ENCODE data around the gene TESK1. TPM values are rescaled to one million over a fixed set of nuclear protein-coding genes. Genes with fewer than 3 reads are reported as not detected.

The TESK1 gene
- total and polyA plus RNA-seq, 2 of the 8 experiments (the other 6 are each of a cell fraction or from before 2014, with no cell fraction given) = 13.5 to 13.9 TPM

- Histone ChIP-seq H4K8ac (ENCODE audit: extremely low read depth, insufficient read depth, low read length) (no peak overlapping the region), H3K23me2 (ENCODE audit: low read depth, low read length) (no peaks in the 10 kb centered on the region), H3K27me3 (replicated peaks in 1 of 4; ENCODE audit: control insufficient read depth in 3 of 4, extremely low read depth in 1 of 4, insufficient read depth in 3 of 4, low read length in 3 of 4) (no peaks in the 10 kb centered on the region), H3K56ac (replicated peaks; ENCODE audit: insufficient read length, low read depth, low read length) (no peak overlapping the region), H3K23ac (ENCODE audit: insufficient read length) (no peak overlapping the region), H3K79me2 (ENCODE audit: control insufficient read depth in 1 of 2, insufficient read depth in 2 of 2, low read length in 2 of 2) (no peaks in the 10 kb centered on the region), H3K4ac (replicated peaks; ENCODE audit: insufficient read length, low read depth, low read length) (no peak overlapping the region), H3K9ac (replicated peaks in 1 of 4; ENCODE audit: extremely low read depth in 1 of 4, low read depth in 3 of 4, low read length in 3 of 4) (no peak overlapping the region), H2AFZ (ENCODE audit: low read length) (no peak overlapping the region), H3K27ac (ENCODE audit: low read depth, low read length) (no peak overlapping the region), H4K91ac (replicated peaks; ENCODE audit: insufficient read length, low read length) (no peak overlapping the region), H3K79me1 (ENCODE audit: low read depth, low read length) (no peaks in the 10 kb centered on the region), H3K14ac (ENCODE audit: insufficient read length) (no peak overlapping the region), H3K36me3 (ENCODE audit: control insufficient read depth in 2 of 4, insufficient read depth in 4 of 4, low read length in 3 of 4) (no peaks in the 10 kb centered on the region), H2BK12ac (ENCODE audit: low read depth, low read length) (no peak overlapping the region), H2AK5ac (ENCODE audit: low read depth, low read length) (no peak overlapping the region), H4K20me1 (replicated peaks in 1 of 2; ENCODE audit: control insufficient read depth in 1 of 2, insufficient read depth in 2 of 2, low read length in 2 of 2) (no peaks in the 10 kb centered on the region), H2BK15ac (ENCODE audit: low read length) (no peak overlapping the region), H3K4me1 (replicated peaks in 1 of 4; ENCODE audit: control insufficient read depth in 3 of 4, insufficient read depth in 4 of 4, low read length in 3 of 4) (no peaks in the 10 kb centered on the region), H4K5ac (ENCODE audit: insufficient read length, low read depth, low read length) (no peak overlapping the region), H2BK120ac (replicated peaks; ENCODE audit: low read depth, low read length) (no peak overlapping the region), H3K18ac (ENCODE audit: extremely low read depth, low read length) (no peak overlapping the region), H3K4me3 (ENCODE audit: extremely low read depth in 1 of 4, insufficient read depth in 2 of 4, low read depth in 3 of 4, low read length in 4 of 4) (no peak overlapping the region), H2BK5ac (ENCODE audit: low read depth, low read length) (no peak overlapping the region), H3K4me2 (ENCODE audit: insufficient read depth in 1 of 2, low read depth in 2 of 2, low read length in 2 of 2) (no peak overlapping the region), H3K9me3 (ENCODE audit: insufficient read depth in 2 of 2, low read depth in 1 of 2, low read length in 1 of 2) (peaks cover 0 to 2% of the 10 kb centered on the region in 2 experiments; a peak in 1 of 4 replicates), H2BK20ac (ENCODE audit: low read length) (no peak overlapping the region)
- no peak for FAIRE-seq
- POLR2A ChIA-PET (ENCODE audit: partially characterized antibody) = no interaction called here
- CTCF ChIA-PET (ENCODE audit: partially characterized antibody) = interaction anchor here (1.8 to 1.9 kb wide), 2 partner anchors 11 to 24 kb away, joined by 5 read pairs; no protein-coding TSS in a partner anchor
- 86% methylated on average over 9 of the region's 9 CpGs; no CpG with 5 or more reads in 1 of the 2 experiments for WGBS, 2 experiments (ENCODE audit: extremely low coverage in 1 of 2, insufficient coverage in 1 of 2, insufficient read length in 1 of 2, insufficient replicate concordance in 2 of 2, low coverage in 1 of 2, low lambda C conversion rate in 2 of 2, missing lambda C conversion rate in 1 of 2)
- DNase-seq (ENCODE audit: low read depth in 1 of 2, low spot score in 2 of 2) = no peak
- TF ChIP-seq SUZ12 (IDR thresholded peaks at IDR 0.05; ENCODE audit: low read length) (no peak), RBBP5 (IDR thresholded peaks at IDR 0.05; ENCODE audit: borderline replicate concordance, low read depth, low read length) (no peak), ASH2L (IDR thresholded peaks at IDR 0.05; ENCODE audit: low read length) (no peak), USF2 (IDR thresholded peaks at IDR 0.05; ENCODE audit: low read length) (no peak), GABPA (IDR thresholded peaks at IDR 0.05; ENCODE audit: borderline replicate concordance, insufficient read depth, low read length) (no peak), SP2 (IDR thresholded peaks at IDR 0.05; ENCODE audit: low read length) (no peak), TAF7 (optimal IDR thresholded peaks at IDR 0.05; ENCODE audit: borderline replicate concordance, low read depth, low read length) (no peak), HDAC2 (IDR thresholded peaks at IDR 0.05; ENCODE audit: borderline replicate concordance in 1 of 2, low read depth in 2 of 2, low read length in 2 of 2) (no peak), CHD1 (IDR thresholded peaks at IDR 0.05; ENCODE audit: low read depth, low read length) (no peak), GTF2F1 (IDR thresholded peaks at IDR 0.05; ENCODE audit: borderline replicate concordance, low read depth, low read length) (no peak), HDAC6 (IDR thresholded peaks at IDR 0.05; ENCODE audit: low read depth, low read length) (no peak), POLR2AphosphoS5 (IDR thresholded peaks at IDR 0.05; ENCODE audit: low read depth, low read length) (no peak)
Observed at GRCh38 chr9:35636135-35636876, 31.2 kb downstream of the TESK1 start.
